GM12878 (cell line): Measurements from ENCODE around the gene DAPK2. TPM values are rescaled to one million over a fixed set of nuclear protein-coding genes. Genes with fewer than 3 reads are reported as not detected.

ENCODE experiments used
- ATAC-seq: fragments of 200-7000 bp; cut with Tn5 transposase; 3 replicates; pipeline ENCODE4 v1.9.1; 2020; ENCODE audit warnings: mild to moderate bottlenecking, moderate library complexity
- BruUV-seq: library from RNA; stranded (reverse); fragments of 400-500 nt; replicated peaks from 2 replicates; lab custom pipeline; 2021; lab: Mats Ljungman, UMichigan
- CTCF ChIA-PET: fragments of 300-600 bp; sonication (Branson Sonifier 250); formaldehyde crosslinking; extraction: SDS; loops from one replicate; lab custom pipeline; 2021; ENCODE audit warnings: inconsistent platforms; lab: Yijun Ruan, JAX
- POLR2A ChIA-PET: fragments of 350-600 bp; formaldehyde crosslinking; extraction: SDS; loops from one replicate; lab custom pipeline; 2021; ENCODE audit warnings: inconsistent platforms; lab: Charles Lee
- RAD21 ChIA-PET: fragments of 300-600 bp; sonication (Branson Sonifier 250); formaldehyde crosslinking; loops from one replicate; lab custom pipeline; 2023; ENCODE audit warnings: antibody characterized with exemption; ENCODE audit not compliant: unreplicated experiment; lab: Charles Lee
- SMC1A ChIA-PET: fragments of 300-600 bp; sonication (Branson Sonifier 250); formaldehyde crosslinking; loops from one replicate; lab custom pipeline; 2023; ENCODE audit not compliant: unreplicated experiment, uncharacterized antibody; lab: Charles Lee
- DNase-seq: peaks from one replicate; pipeline ENCODE4 v3.0.0-alpha.2; 2011; ENCODE audit warnings: low read depth, low spot score
- FAIRE-seq: peaks from 3 replicates; lab custom pipeline; 2011; peaks lifted over from hg19 to GRCh38; lab: Jason Lieb, UNC
- H2AFZ ChIP-seq: 2 replicates; pipeline ENCODE4 v1.6.0; 2011; ENCODE audit warnings: low read depth, low read length, control low read depth; ENCODE audit not compliant: control insufficient read depth
- H3K27ac ChIP-seq: 2 replicates; pipeline ENCODE4 v1.5.1; 2011; ENCODE audit warnings: control low read depth; ENCODE audit not compliant: control insufficient read depth, insufficient read depth
- H3K27me3 ChIP-seq, 2 experiments: replicated peaks in 1 of 2; 2 replicates each; pipeline versions ENCODE4 v1.6.0 to v1.6.1; 2011; ENCODE audit warnings: low read length in 1 of 2; ENCODE audit not compliant: control insufficient read depth in 2 of 2, insufficient read depth in 2 of 2
- H3K36me3 ChIP-seq, 2 experiments: 2 replicates each; pipeline ENCODE4 v1.5.1; 2011; ENCODE audit warnings: low read length in 1 of 2; ENCODE audit not compliant: control insufficient read depth in 2 of 2, insufficient read depth in 2 of 2
- H3K4me1 ChIP-seq: 2 replicates; pipeline ENCODE4 v1.6.1; 2011; ENCODE audit warnings: mild to moderate bottlenecking, low read length, moderate library complexity, mixed read lengths; ENCODE audit not compliant: control insufficient read depth, insufficient read depth
- H3K4me2 ChIP-seq: 2 replicates; pipeline ENCODE4 v1.6.0; 2011; ENCODE audit warnings: control low read depth; ENCODE audit not compliant: control insufficient read depth, insufficient read depth
- H3K4me3 ChIP-seq: fragments of 200-600 bp; sonication (generic); 2 replicates; pipeline ENCODE4 v1.5.1; 2016
- H3K79me2 ChIP-seq: 2 replicates; pipeline ENCODE4 v1.6.0; 2011; ENCODE audit warnings: low read length; ENCODE audit not compliant: control insufficient read depth, insufficient read depth
- H3K9ac ChIP-seq: 2 replicates; pipeline ENCODE4 v1.8.0; 2011; ENCODE audit warnings: low read length, control low read depth, mixed read lengths; ENCODE audit not compliant: control insufficient read depth, insufficient read depth
- H3K9me3 ChIP-seq: replicated peaks from 3 replicates; pipeline ENCODE4 v1.5.1; 2011; ENCODE audit warnings: mild to moderate bottlenecking, low read length; ENCODE audit not compliant: control insufficient read depth, insufficient read depth
- H4K20me1 ChIP-seq: 2 replicates; pipeline ENCODE4 v1.6.0; 2011; ENCODE audit not compliant: control insufficient read depth, insufficient read depth
- ATF2 ChIP-seq: IDR thresholded peaks from 2 replicates; pipeline ENCODE4 v1.6.1; 2012; ENCODE audit warnings: low read length, inconsistent platforms
- BCL11A ChIP-seq: IDR thresholded peaks from 2 replicates; pipeline ENCODE4 v1.6.1; 2011; ENCODE audit warnings: low read depth, low read length
- BCL3 ChIP-seq: IDR thresholded peaks from 2 replicates; pipeline ENCODE4 v1.6.1; 2011; ENCODE audit warnings: borderline replicate concordance, low read depth, mild to moderate bottlenecking, moderate library complexity, low read length; ENCODE audit not compliant: insufficient read depth, poor library complexity, severe bottlenecking
- MEF2A ChIP-seq: IDR thresholded peaks from 2 replicates; pipeline ENCODE4 v1.6.1; 2011; ENCODE audit warnings: low read depth, mild to moderate bottlenecking, low read length, moderate library complexity; ENCODE audit not compliant: insufficient read depth
- MYC ChIP-seq: IDR thresholded peaks from 2 replicates; pipeline ENCODE4 v1.6.1; 2011; ENCODE audit warnings: mild to moderate bottlenecking, low read length, moderate library complexity, inconsistent platforms; ENCODE audit not compliant: insufficient read depth, insufficient replicate concordance, insufficient read length, severe bottlenecking
- SIN3A ChIP-seq: IDR thresholded peaks from 2 replicates; pipeline ENCODE4 v1.6.1; 2012; ENCODE audit warnings: low read depth, low read length, improper control_type of control experiment
- SREBF2 ChIP-seq: IDR thresholded peaks from 2 replicates; pipeline ENCODE4 v1.6.1; 2012; ENCODE audit warnings: mild to moderate bottlenecking, low read length
- TAF1 ChIP-seq: IDR thresholded peaks from 2 replicates; pipeline ENCODE4 v1.6.1; 2011; ENCODE audit warnings: mild to moderate bottlenecking, low read depth, low read length, borderline replicate concordance
- TCF3 ChIP-seq: IDR thresholded peaks from 2 replicates; pipeline ENCODE4 v1.6.1; 2012; ENCODE audit warnings: low read depth, mild to moderate bottlenecking, low read length, borderline replicate concordance; ENCODE audit not compliant: insufficient read depth
- TCF7 ChIP-seq: IDR thresholded peaks from 2 replicates; pipeline ENCODE4 v1.6.1; 2014; ENCODE audit warnings: antibody characterized with exemption, borderline replicate concordance
- ZNF217 ChIP-seq: fragments of 450-650 bp; IDR thresholded peaks from 2 replicates; pipeline ENCODE4 v1.6.1; 2017; ENCODE audit warnings: antibody characterized with exemption, mild to moderate bottlenecking
- WGBS: methylation state at CpG from one replicate; pipeline ENCODE4 v1.1.6; 2016; ENCODE audit warnings: low lambda C conversion rate; ENCODE audit not compliant: insufficient replicate concordance, insufficient coverage; ENCODE audit errors: missing lambda C conversion rate; 5-methylcytosine and 5-hydroxymethylcytosine counted together
- in situ Hi-C: fragments of 300-500 bp; cut with MboI; formaldehyde crosslinking; loops from 9 replicates; pipeline ENCODE4 v1.14.3; 2018; ENCODE audit warnings: mixed read lengths
- intact Hi-C: fragments of 100-400 bp; cut with micrococcal nuclease; formaldehyde crosslinking; loops from one replicate; pipeline ENCODE4 v1.14.2; 2022; ENCODE audit not compliant: unreplicated experiment
- polyA plus RNA-seq, 11 experiments: library from polyadenylated mRNA; depleted of rRNA in 4 of 11; unstranded in 6 of 11; stranded (reverse) in 5 of 11; fragments of >200 nt; fragmentation: Nextera tagmentation in 4 of 11; fragmentation: Illumina TruSeq in 1 of 11; extraction: Ambion mirVana in 4 of 11; extraction: Trizol in 1 of 11; gene quantifications; 1 replicate in 1 of 11; 2 replicates in 10 of 11; pipeline versions ENCODE4 v1.2.1 to v1.2.3, GENCODE V29; 2011 to 2016; ENCODE audit warnings: inconsistent platforms in 2 of 11, missing spikeins in 2 of 11, low read depth in 1 of 11
- total RNA-seq, 4 experiments: library from RNA; depleted of rRNA in 3 of 4; stranded (reverse); fragments of >200 nt in 3 of 4; fragmentation: Illumina TruSeq in 1 of 4; extraction: Trizol in 1 of 4; gene quantifications; 2 replicates each; pipeline versions ENCODE4 v1.2.1 to v1.2.3, GENCODE V29; 2013 to 2021
- TF ChIP-seq, protein P1 (sequence below): fragments of 450-650 bp; formaldehyde crosslinking; IDR thresholded peaks from 2 replicates; pipeline ENCODE4 v1.5.0; 2022; ENCODE audit warnings: mild to moderate bottlenecking, missing genetic modification characterization
- TF ChIP-seq, protein P2 (sequence below): fragments of 450-650 bp; IDR thresholded peaks from 2 replicates; pipeline ENCODE4 v1.6.1; 2018; ENCODE audit warnings: mild to moderate bottlenecking, low read depth, moderate library complexity; ENCODE audit not compliant: partially characterized antibody

The DAPK2 gene
- total and polyA plus RNA-seq, 10 of the 15 experiments (the other 5 are each of a cell fraction or from before 2014, with no cell fraction given) = 0.69 to 8.4 (median 4.1) TPM

DNA sequence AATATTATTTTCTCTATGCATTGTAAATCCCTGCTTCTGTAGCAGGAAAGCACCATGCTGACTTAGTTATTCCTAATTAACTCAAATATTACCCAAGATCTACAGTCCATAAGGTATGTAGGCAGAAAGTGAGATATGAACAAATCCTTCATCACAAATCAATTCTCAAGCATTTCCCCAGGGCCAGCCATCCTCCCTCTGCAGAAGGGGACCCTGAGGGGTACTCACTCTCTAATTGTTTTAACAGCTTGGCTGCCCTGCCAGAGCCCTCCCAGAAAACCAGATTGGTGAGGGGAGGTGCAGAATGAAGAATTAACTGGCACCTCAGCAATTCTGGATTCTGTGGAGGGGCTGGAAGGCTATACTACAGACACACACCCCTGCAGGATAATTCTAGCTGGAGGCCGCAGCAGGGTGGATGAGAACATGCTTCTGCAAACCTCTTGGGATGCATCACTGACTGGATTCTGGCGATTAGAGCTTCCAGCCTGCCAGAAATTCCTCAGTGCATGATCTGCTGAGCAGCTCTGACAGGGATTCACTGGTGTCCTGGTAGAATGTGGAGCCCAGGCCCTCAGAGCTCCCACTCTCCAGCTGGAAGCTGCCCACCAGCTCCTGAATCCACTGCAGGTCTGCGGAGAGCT is 123.9 kb downstream of the DAPK2 start:
- Histone ChIP-seq H3K9me3 (no peaks in the 10 kb centered on the region), H3K4me3 (no peak overlapping the region), H3K4me2 (no peak overlapping the region), H3K79me2 (no peaks in the 10 kb centered on the region), H2AFZ (no peak overlapping the region), H3K27me3 (no peaks in the 10 kb centered on the region), H3K27ac (no peak overlapping the region), H4K20me1 (no peaks in the 10 kb centered on the region), H3K36me3 (peaks cover 0 to 3% of the 10 kb centered on the region in 2 experiments; a peak in 2 of 4 replicates), H3K4me1 (peaks cover 27% of the 10 kb centered on the region), H3K9ac (no peak overlapping the region)
- no peak for TF ChIP-seq SIN3A
- TF ChIP-seq ATF2 = no peak
- TF ChIP-seq, protein P1, sequence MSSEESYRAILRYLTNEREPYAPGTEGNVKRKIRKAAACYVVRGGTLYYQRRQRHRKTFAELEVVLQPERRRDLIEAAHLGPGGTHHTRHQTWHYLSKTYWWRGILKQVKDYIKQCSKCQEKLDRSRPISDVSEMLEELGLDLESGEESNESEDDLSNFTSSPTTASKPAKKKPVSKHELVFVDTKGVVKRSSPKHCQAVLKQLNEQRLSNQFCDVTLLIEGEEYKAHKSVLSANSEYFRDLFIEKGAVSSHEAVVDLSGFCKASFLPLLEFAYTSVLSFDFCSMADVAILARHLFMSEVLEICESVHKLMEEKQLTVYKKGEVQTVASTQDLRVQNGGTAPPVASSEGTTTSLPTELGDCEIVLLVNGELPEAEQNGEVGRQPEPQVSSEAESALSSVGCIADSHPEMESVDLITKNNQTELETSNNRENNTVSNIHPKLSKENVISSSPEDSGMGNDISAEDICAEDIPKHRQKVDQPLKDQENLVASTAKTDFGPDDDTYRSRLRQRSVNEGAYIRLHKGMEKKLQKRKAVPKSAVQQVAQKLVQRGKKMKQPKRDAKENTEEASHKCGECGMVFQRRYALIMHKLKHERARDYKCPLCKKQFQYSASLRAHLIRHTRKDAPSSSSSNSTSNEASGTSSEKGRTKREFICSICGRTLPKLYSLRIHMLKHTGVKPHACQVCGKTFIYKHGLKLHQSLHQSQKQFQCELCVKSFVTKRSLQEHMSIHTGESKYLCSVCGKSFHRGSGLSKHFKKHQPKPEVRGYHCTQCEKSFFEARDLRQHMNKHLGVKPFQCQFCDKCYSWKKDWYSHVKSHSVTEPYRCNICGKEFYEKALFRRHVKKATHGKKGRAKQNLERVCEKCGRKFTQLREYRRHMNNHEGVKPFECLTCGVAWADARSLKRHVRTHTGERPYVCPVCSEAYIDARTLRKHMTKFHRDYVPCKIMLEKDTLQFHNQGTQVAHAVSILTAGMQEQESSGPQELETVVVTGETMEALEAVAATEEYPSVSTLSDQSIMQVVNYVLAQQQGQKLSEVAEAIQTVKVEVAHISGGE (CRISPR knock-in tag) = no peak
- TF ChIP-seq TAF1 = no peak
- no peak for TF ChIP-seq TCF3
- TF ChIP-seq MYC = no peak
- TF ChIP-seq TCF7 = no peak
- TF ChIP-seq SREBF2 = no peak
- no peak for TF ChIP-seq MEF2A
- TF ChIP-seq, protein P2, sequence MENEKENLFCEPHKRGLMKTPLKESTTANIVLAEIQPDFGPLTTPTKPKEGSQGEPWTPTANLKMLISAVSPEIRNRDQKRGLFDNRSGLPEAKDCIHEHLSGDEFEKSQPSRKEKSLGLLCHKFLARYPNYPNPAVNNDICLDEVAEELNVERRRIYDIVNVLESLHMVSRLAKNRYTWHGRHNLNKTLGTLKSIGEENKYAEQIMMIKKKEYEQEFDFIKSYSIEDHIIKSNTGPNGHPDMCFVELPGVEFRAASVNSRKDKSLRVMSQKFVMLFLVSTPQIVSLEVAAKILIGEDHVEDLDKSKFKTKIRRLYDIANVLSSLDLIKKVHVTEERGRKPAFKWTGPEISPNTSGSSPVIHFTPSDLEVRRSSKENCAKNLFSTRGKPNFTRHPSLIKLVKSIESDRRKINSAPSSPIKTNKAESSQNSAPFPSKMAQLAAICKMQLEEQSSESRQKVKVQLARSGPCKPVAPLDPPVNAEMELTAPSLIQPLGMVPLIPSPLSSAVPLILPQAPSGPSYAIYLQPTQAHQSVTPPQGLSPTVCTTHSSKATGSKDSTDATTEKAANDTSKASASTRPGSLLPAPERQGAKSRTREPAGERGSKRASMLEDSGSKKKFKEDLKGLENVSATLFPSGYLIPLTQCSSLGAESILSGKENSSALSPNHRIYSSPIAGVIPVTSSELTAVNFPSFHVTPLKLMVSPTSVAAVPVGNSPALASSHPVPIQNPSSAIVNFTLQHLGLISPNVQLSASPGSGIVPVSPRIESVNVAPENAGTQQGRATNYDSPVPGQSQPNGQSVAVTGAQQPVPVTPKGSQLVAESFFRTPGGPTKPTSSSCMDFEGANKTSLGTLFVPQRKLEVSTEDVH = no peak
- no peak for TF ChIP-seq BCL3
- TF ChIP-seq ZNF217 = no peak
- TF ChIP-seq BCL11A = no peak
- FAIRE-seq (no peak), DNase-seq (no peak), ATAC-seq (no peak)
- intact Hi-C loops (no loop called here), in situ Hi-C loops (no loop called here)
- ChIA-PET POLR2A (no interaction called here), RAD21 (no interaction called here), CTCF (interaction anchor here (0.6 to 1.8 kb wide), 3 partner anchors 10 to 428 kb away, joined by 3 to 5 read pairs (median 3); no protein-coding TSS in a partner anchor), SMC1A (interaction anchor here (1.1 to 1.7 kb wide), 4 partner anchors 20 to 47 kb away, joined by 3 to 4 read pairs (median 3); no protein-coding TSS in a partner anchor)
- WGBS = 80% methylated on average over 3 of the region's 3 CpGs
- BruUV-seq = no TSS peak
